KOPT-K1 (cell line): ENCODE data around the gene IFI44.

ENCODE experiments used
- H3K27ac ChIP-seq: fragments of 200-600 bp; sonication (generic); 2 replicates; pipeline ENCODE4 v1.5.1; 2016; ENCODE audit warnings: antibody characterized with exemption, mild to moderate bottlenecking, low read depth, low read length; ENCODE audit not compliant: poor library complexity, severe bottlenecking
- H3K36me3 ChIP-seq: fragments of 200-600 bp; sonication (generic); 2 replicates; pipeline ENCODE4 v1.5.1; 2017; ENCODE audit warnings: antibody characterized with exemption, mild to moderate bottlenecking, low read length, moderate library complexity; ENCODE audit not compliant: insufficient read depth
- H3K9me3 ChIP-seq: fragments of 200-600 bp; sonication (generic); 2 replicates; pipeline ENCODE4 v1.5.1; 2017; ENCODE audit warnings: antibody characterized with exemption, low read length, mild to moderate bottlenecking; ENCODE audit not compliant: insufficient read depth, poor library complexity, severe bottlenecking

Gene IFI44

DNA sequence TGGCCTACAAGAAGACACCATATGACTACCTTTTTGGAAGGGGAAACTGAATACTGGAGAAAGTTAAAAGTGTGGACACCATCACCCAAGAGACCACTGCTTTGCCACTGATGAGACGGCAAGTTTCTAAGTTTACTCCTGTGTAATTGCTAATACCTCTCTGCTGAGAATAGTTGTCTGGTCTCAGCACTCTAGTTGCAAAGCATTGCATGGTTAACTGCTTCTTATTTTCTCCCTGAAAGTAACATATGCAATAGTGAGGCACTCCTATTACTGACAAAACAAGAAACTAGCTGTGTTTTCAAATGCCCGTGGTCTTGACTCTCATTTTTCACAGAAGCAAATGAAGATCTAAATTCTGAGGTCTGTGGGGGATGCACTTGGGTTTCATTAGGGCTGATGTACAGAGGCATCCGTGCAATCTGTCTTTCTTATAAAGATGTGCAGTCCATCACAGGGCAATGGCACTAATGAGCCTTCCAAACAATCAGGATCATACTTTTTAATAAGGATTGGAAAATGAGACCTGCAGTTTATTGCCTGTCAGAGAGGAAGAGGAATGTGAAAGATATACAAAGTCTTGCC is 62.9 kb downstream of the IFI44 start:
- Histone ChIP-seq H3K27ac (no peak overlapping the region), H3K9me3 (no peaks in the 10 kb centered on the region), H3K36me3 (no peaks in the 10 kb centered on the region)

- Histone ChIP-seq H3K27ac (no peak overlapping the region), H3K9me3 (no peaks in the 10 kb centered on the region), H3K36me3 (no peaks in the 10 kb centered on the region)
Observed at GRCh38 chr1:78713297-78713696, 63.7 kb downstream of the IFI44 start.
